BLaER1 treated with 17β-estradiol and CSF1 and Interleukin-3, amounts not matched to agents 10 nM and 100 nM (cell line): Measurements from ENCODE around the gene NARF.

Source experiments
- H3K27ac ChIP-seq, 11 experiments: shearing (Covaris generic); formaldehyde crosslinking; 2 replicates each; pipeline ENCODE4 v1.8.1; 2022
- H3K27me3 ChIP-seq, 11 experiments: shearing (Covaris generic); formaldehyde crosslinking; 2 replicates each; pipeline ENCODE4 v1.8.1; 2022
- H3K36me3 ChIP-seq, 11 experiments: shearing (Covaris generic); formaldehyde crosslinking; 2 replicates each; pipeline ENCODE4 v1.8.1; 2022
- H3K4me1 ChIP-seq, 10 experiments: shearing (Covaris generic); formaldehyde crosslinking; 2 replicates each; pipeline ENCODE4 v1.8.1; 2022
- H3K4me2 ChIP-seq, 11 experiments: shearing (Covaris generic); formaldehyde crosslinking; 2 replicates each; pipeline ENCODE4 v1.8.1; 2022
- H3K4me3 ChIP-seq, 10 experiments: shearing (Covaris generic); formaldehyde crosslinking; 2 replicates each; pipeline ENCODE4 v1.8.1; 2022
- H3K9ac ChIP-seq, 11 experiments: shearing (Covaris generic); formaldehyde crosslinking; 2 replicates each; pipeline ENCODE4 v1.8.1; 2022
- H3K9me3 ChIP-seq, 11 experiments: shearing (Covaris generic); formaldehyde crosslinking; replicated peaks in 1 of 11; 2 replicates each; pipeline ENCODE4 v1.8.1; 2022
- H4K20me1 ChIP-seq, 11 experiments: shearing (Covaris generic); formaldehyde crosslinking; 2 replicates each; pipeline ENCODE4 v1.8.1; 2022
- Cebpa-rat ChIP-seq, 11 experiments: shearing (Covaris generic); IDR thresholded peaks; 2 replicates each; pipeline ENCODE4 v1.8.1; 2022

The NARF gene

DNA sequence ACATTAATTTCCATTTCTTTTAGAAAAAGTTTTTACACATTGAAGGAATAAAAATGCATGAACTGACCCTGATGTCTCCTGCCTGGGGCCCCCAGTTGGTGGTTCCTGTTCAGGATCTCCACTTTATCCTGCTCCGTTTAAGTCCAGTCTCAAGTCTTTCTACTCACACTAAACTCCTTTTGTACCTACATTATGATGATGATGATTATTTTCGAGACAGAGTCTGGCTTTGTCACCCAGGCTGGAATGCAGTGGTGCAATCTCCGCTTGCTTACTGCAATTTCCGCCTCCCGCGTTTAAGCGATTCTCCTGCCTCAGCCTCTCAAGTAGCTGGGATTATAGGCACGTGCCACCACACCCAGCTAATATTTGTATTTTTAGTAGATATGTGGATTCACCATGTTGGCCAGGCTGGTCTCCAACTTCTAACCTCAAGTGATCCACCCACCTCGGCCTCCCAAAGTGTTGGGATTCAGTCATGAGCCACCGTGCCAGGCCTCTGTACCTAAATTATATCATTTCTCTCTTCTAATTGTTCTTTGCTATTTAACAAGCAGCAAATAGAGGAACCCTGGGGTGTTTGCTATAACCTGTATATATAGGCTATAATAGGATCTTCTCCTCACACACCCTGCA, 58.8 kb downstream of the NARF start:
- Histone ChIP-seq H3K9me3 (peaks cover 0 to 8% (median 5%) of the 10 kb centered on the region in 11 experiments; a peak in 3 of 22 replicates), H3K9ac (no peak overlapping the region), H3K4me1 (peaks cover 13 to 20% (median 18%) of the 10 kb centered on the region in 10 experiments), H3K4me3 (no peak overlapping the region), H3K4me2 (no peak overlapping the region), H3K36me3 (no peaks in the 10 kb centered on the region), H3K27me3 (no peaks in the 10 kb centered on the region), H3K27ac (no peak overlapping the region), H4K20me1 (peaks cover 16 to 25% (median 23%) of the 10 kb centered on the region in 11 experiments; a peak in 20 of 22 replicates)
- no peak for TF ChIP-seq Cebpa-rat (IDR thresholded peaks at IDR 0.05)

DNA sequence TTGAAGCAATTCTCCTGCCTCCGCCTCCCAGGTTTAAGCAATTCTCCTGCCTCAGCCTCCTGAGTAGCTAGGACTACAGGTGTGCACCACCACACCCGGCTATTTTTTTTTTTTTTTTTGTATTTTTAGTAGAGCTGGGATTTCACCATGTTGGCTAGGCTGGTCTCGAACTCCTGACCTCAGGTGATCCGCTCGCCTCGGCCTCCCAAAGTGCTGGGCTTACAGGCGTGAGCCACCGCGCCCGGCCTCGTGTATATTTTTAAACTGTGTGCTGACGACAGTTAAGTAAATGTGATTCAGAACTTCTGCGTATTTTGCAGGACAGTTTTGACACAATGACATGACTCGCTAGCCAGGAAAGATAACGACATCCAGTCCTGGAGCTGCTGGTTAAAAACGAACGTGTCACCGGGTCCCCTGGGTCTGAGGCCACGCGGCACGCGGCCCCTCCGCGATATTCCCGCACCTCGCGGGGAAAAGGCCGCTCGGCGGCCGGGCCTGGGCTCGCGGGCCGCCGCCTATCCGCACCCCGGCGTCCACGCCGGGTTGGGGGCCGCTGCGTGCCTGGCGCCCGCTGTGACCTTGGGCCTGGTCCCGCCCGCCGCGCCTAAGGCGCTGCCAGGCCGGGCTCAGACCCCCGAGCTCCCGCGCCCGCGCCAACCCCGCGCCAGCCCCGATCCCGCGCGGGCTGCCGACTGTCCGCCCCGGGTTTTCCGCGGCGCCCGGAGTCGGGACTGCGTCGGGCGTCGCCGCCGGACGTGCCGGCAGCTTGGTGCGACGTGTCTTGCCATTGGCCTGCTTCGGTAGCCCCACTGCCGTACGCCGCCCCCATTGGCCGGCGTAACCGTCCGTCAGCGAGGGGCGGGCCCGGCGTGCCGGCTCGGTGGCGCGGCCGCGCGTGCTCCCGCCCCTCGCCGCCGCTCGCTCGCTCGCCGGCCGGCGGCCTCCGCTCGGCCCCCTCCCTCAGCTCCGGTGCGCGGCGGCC, 60.6 kb downstream of the NARF start, which contains the start of gene FOXK2:
TSS of gene FOXK2 (plus strand) at position 907 of the 985 bp plus-strand sequence. CDS start 157 bp downstream, outside the sequence.
- H3K4me3 ChIP-seq = peak within 1 kb of the TSS; percentile 71 to 92 (median 84)
- peaks cover 0 to 16% (median 7%) of the 10 kb centered on the region in 11 experiments; a peak in 12 of 22 replicates for H3K36me3 ChIP-seq
- peak within 1 kb of the TSS; percentile 83 to 99 (median 97) for H3K9ac ChIP-seq
- TF ChIP-seq Cebpa-rat (IDR thresholded peaks at IDR 0.05) = no peak
- H3K4me1 ChIP-seq = peaks cover 30 to 38% (median 36%) of the 10 kb centered on the region in 10 experiments
- H3K9me3 ChIP-seq = peaks cover 0 to 2% (median 0%) of the 10 kb centered on the region in 11 experiments; a peak in 2 of 22 replicates
- peaks cover 33 to 43% (median 41%) of the 10 kb centered on the region in 11 experiments; a peak in 21 of 22 replicates for H4K20me1 ChIP-seq
- H3K27ac ChIP-seq = peak within 1 kb of the TSS; percentile 88 to 99 (median 98)
- H3K27me3 ChIP-seq = no peaks in the 10 kb centered on the region
- H3K4me2 ChIP-seq = peak within 1 kb of the TSS; percentile 81 to 95 (median 89)

DNA sequence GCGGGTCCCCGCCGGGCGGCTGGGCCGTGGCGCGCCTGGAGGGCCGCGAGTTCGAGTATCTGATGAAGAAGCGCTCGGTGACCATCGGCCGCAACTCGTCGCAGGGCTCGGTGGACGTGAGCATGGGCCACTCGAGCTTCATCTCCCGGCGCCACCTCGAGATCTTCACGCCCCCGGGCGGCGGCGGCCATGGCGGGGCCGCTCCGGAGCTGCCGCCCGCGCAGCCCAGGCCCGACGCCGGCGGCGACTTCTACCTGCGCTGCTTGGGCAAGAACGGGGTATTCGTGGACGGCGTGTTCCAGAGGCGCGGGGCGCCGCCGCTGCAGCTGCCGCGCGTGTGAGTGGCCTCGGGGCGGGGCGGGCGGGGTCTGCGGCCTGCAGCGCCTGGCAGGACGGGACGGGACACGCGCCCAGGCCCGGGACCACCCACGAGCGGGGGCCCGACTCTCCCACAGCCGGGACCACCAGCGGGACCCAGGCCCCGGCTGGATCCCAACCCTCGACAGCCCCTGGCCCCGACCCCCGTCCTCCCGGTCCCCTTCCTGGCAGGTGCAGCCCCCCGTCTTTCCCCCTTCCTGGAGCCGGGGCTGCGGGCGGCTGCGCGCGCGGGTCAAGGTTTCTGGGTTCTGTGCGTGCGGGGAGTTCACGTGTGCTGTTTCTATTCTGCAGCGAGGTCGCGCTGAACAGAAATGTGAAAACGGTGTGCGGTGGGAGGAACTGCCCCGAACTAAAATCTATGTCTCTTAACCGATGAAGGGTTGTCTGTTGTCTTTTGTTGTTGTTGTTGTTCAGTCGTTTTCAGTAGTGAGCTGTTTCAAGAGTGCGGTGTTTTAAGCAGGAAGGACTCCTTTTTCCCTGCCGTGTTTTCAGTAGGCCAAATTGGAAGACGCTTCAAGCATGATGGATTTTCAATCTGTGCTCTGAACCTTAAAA, 61.7 kb downstream of the NARF start:
- H3K4me3 ChIP-seq = peak overlapping the region; percentile 71 to 92 (median 84)

DNA sequence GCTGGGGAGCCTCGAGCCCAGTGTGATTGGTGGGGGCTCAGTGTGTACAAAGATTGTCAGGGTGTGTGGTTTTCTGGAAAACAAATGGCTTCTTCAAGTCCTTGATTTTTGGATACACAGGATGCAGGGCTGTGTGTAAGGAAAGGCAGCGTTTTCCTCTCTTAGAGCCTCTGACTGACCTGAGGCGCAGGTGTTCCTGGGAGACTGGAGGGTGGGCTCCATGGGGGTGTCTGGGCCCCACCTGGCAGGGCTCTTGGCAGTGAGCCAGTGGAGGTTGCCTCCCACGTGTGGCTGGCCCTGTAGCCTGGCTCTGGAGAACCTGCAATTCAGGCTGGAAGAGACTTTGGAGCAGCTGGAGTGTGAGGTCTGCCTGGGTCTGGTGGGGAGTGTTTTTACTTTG, 66.0 kb downstream of the NARF start:
- Histone ChIP-seq H3K9ac (peak overlapping the region in 5 of 11 experiments; percentile 19 to 59 (median 30); a peak in 7 of 22 replicates), H3K4me1 (peaks cover 64 to 85% (median 80%) of the 10 kb centered on the region in 10 experiments), H3K4me2 (peak overlapping the region in 10 of 11 experiments; percentile 2 to 50 (median 34); a peak in 16 of 22 replicates), H4K20me1 (peaks cover 87 to 97% (median 95%) of the 10 kb centered on the region in 11 experiments; a peak in 21 of 22 replicates), H3K36me3 (peaks cover 0 to 33% (median 15%) of the 10 kb centered on the region in 11 experiments; a peak in 15 of 22 replicates), H3K27me3 (no peaks in the 10 kb centered on the region), H3K27ac (peak overlapping the region in 3 of 11 experiments; percentile 11 to 38 (median 36); a peak in 5 of 22 replicates), H3K9me3 (no peaks in the 10 kb centered on the region), H3K4me3 (no peak overlapping the region)
- no peak for TF ChIP-seq Cebpa-rat (IDR thresholded peaks at IDR 0.05)

More for the DNA sequence above, 61.7 kb downstream of the NARF start:
- no peak for TF ChIP-seq Cebpa-rat (IDR thresholded peaks at IDR 0.05)
- Histone ChIP-seq H3K9me3 (no peaks in the 10 kb centered on the region), H3K27ac (peak overlapping the region; percentile 88 to 99 (median 98)), H3K4me1 (peaks cover 41 to 49% (median 44%) of the 10 kb centered on the region in 10 experiments), H3K9ac (peak overlapping the region; percentile 83 to 99 (median 97)), H3K36me3 (peaks cover 0 to 27% (median 10%) of the 10 kb centered on the region in 11 experiments; a peak in 15 of 22 replicates), H3K4me2 (peak overlapping the region; percentile 63 to 95 (median 89)), H4K20me1 (peaks cover 44 to 54% (median 52%) of the 10 kb centered on the region in 11 experiments; a peak in 21 of 22 replicates), H3K27me3 (no peaks in the 10 kb centered on the region)

DNA sequence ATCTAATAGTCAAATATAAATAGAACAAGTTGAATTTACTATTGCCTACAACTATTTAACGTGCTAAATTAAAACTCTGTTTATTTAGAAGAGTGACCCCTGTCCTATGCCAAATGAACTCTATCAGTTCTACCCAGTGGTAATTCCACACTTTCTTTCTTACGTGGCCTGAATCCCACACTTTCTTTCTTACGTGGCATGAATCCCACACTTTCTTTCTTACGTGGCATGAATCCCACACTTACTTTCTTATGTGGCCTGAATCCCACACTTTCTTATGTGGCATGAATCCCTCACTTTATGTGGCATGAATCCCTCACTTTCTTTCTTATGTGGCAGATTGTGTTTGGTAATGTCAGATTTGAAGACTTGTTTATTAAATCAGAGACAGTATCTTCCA, 67.2 kb downstream of the NARF start:
- peak overlapping the region in 1 of 11 experiments; percentile 12; a peak in 2 of 22 replicates for H3K9ac ChIP-seq
- TF ChIP-seq Cebpa-rat (IDR thresholded peaks at IDR 0.05) = no peak
- H3K4me3 ChIP-seq = no peak overlapping the region
- peak overlapping the region in 1 of 11 experiments; percentile 38; a peak in 2 of 22 replicates for H3K27ac ChIP-seq
- H4K20me1 ChIP-seq = peaks cover 85 to 100% (median 100%) of the 10 kb centered on the region in 11 experiments; a peak in 21 of 22 replicates
- H3K9me3 ChIP-seq = no peaks in the 10 kb centered on the region
- peaks cover 76 to 96% (median 92%) of the 10 kb centered on the region in 10 experiments for H3K4me1 ChIP-seq
- H3K4me2 ChIP-seq = peak overlapping the region in 4 of 11 experiments; percentile 1 to 69 (median 26); a peak in 4 of 22 replicates
- H3K36me3 ChIP-seq = peaks cover 0 to 37% (median 18%) of the 10 kb centered on the region in 11 experiments; a peak in 15 of 22 replicates
- H3K27me3 ChIP-seq = no peaks in the 10 kb centered on the region

DNA sequence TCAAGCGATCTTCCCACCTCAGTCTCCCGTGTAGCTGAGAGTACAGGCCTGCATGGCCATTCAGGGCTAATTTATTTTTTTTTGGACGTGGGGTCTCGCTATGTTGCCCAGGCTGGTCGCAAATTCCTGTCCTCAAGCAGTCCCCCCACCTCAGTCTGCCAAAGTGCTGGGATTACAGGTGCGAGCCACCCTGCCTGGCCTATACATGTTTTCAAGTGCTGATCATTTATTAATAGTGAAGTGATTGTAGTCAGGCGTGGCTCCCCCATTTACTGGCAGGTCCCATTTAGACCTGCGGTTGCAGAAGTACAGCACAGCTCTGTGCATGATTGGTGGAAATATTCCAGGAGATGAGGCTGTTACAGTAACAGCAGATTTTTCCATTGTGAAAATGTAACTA, 69.4 kb downstream of the NARF start:
- H3K4me2 ChIP-seq = peak overlapping the region in 10 of 11 experiments; percentile 17 to 76 (median 38); a peak in 15 of 22 replicates
- peaks cover 72 to 100% (median 100%) of the 10 kb centered on the region in 11 experiments; a peak in 21 of 22 replicates for H4K20me1 ChIP-seq
- no peak for TF ChIP-seq Cebpa-rat (IDR thresholded peaks at IDR 0.05)
- H3K27ac ChIP-seq = no peak overlapping the region
- no peak overlapping the region for H3K4me3 ChIP-seq
- peaks cover 0 to 34% (median 18%) of the 10 kb centered on the region in 11 experiments; a peak in 15 of 22 replicates for H3K36me3 ChIP-seq
- peak overlapping the region in 2 of 11 experiments; percentile 3 to 15; a peak in 4 of 22 replicates for H3K9ac ChIP-seq
- peaks cover 77 to 99% (median 90%) of the 10 kb centered on the region in 10 experiments for H3K4me1 ChIP-seq
- H3K27me3 ChIP-seq = no peaks in the 10 kb centered on the region
- no peaks in the 10 kb centered on the region for H3K9me3 ChIP-seq

DNA sequence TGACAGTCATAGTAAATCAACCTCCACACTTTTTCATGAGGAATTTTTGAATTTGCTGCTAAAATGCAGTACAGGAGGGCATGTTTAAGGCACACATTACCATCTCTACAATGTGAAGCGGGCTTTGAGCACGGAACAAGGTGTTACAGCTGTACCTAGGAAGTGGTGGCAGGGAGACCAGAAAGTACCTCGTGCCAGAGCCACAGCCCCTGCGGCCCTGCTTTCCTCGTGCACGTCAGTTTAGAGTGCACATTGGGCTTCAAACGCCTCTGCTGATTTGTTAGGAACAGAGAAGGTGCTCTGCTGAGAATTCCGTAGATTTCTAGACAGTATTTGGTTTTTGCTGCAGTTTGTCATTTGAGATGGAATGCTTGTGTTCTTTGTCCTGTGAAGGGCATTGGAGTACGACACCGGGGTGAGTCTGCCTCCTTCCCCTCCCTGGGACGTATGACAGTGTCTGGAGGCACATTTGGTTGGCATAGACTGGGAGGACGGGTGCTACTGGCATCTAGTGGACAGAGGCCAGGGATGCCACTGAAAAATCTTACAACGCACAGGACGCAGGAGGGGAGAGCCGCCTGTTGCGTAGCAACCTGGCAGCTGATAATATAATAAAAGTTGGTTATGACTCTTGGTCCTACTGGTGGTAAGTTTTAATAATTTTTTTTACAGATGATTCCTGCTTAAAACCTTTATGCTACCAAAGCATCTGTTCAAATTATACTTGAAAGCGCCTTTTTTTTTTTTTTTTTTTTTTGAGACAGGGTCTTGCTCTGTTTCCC, 70.1 kb downstream of the NARF start:
- H3K27me3 ChIP-seq = no peaks in the 10 kb centered on the region
- peaks cover 75 to 99% (median 91%) of the 10 kb centered on the region in 10 experiments for H3K4me1 ChIP-seq
- peaks cover 0 to 26% (median 11%) of the 10 kb centered on the region in 11 experiments; a peak in 14 of 22 replicates for H3K36me3 ChIP-seq
- peak overlapping the region in 3 of 11 experiments; percentile 2 to 56 (median 8); a peak in 2 of 22 replicates for H3K27ac ChIP-seq
- no peaks in the 10 kb centered on the region for H3K9me3 ChIP-seq
- no peak for TF ChIP-seq Cebpa-rat (IDR thresholded peaks at IDR 0.05)
- H3K4me3 ChIP-seq = no peak overlapping the region
- peak overlapping the region; percentile 17 to 86 (median 60); a peak in 21 of 22 replicates for H3K4me2 ChIP-seq
- H4K20me1 ChIP-seq = peaks cover 64 to 100% (median 100%) of the 10 kb centered on the region in 11 experiments; a peak in 21 of 22 replicates
- peak overlapping the region in 3 of 11 experiments; percentile 2 to 34 (median 7); a peak in 3 of 22 replicates for H3K9ac ChIP-seq
